Lung (tissue), 12 donors: ENCODE results near the gene TWF2. TPM values are rescaled to one million over a fixed set of nuclear protein-coding genes. Genes with fewer than 3 reads are reported as not detected.

Experiments
- ATAC-seq: fragments of 200-7000 bp; cut with Tn5 transposase; one replicate; pipeline ENCODE4 v1.9.1; 2020; ENCODE audit warnings: moderate number of reproducible peaks; ENCODE audit not compliant: insufficient read depth, low FRiP score
- DNase-seq, 3 donors: peaks; one replicate each; pipeline ENCODE4 v3.0.0-alpha.2; 2013 to 2017
- H3K27ac ChIP-seq, 2 donors: one replicate each; pipeline ENCODE4 v1.5.1; 2013; ENCODE audit warnings: mild to moderate bottlenecking in 2 of 2, moderate library complexity in 2 of 2, control low read depth in 1 of 2, inconsistent platforms in 1 of 2, low read depth in 1 of 2, low read length in 1 of 2
- H3K27me3 ChIP-seq, 3 donors: one replicate each; pipeline ENCODE4 v1.5.1; 2013; ENCODE audit warnings: low read length in 2 of 3; ENCODE audit not compliant: control insufficient read depth in 3 of 3, insufficient read depth in 3 of 3
- H3K36me3 ChIP-seq, 4 donors: one replicate each; pipeline ENCODE4 v1.5.1; 2013; ENCODE audit warnings: low read length in 4 of 4, mild to moderate bottlenecking in 1 of 4, moderate library complexity in 1 of 4; ENCODE audit not compliant: control insufficient read depth in 4 of 4, insufficient read depth in 4 of 4
- H3K4me1 ChIP-seq, 5 donors: one replicate each; pipeline ENCODE4 v1.5.1; 2013; ENCODE audit warnings: low read length in 5 of 5, mild to moderate bottlenecking in 2 of 5, moderate library complexity in 1 of 5; ENCODE audit not compliant: control insufficient read depth in 5 of 5, insufficient read depth in 5 of 5
- H3K4me3 ChIP-seq: one replicate; pipeline ENCODE4 v1.5.1; 2013; ENCODE audit warnings: mild to moderate bottlenecking, control low read depth, moderate library complexity
- H3K9ac ChIP-seq, 2 donors: one replicate each; pipeline ENCODE4 v1.5.1; 2013; ENCODE audit warnings: low read length in 2 of 2, control low read depth in 1 of 2; ENCODE audit not compliant: insufficient read depth in 1 of 2
- H3K9me3 ChIP-seq, 4 donors: one replicate each; pipeline ENCODE4 v1.5.1; 2013; ENCODE audit warnings: low read length in 3 of 4, mild to moderate bottlenecking in 1 of 4, moderate library complexity in 1 of 4; ENCODE audit not compliant: control insufficient read depth in 4 of 4, insufficient read depth in 3 of 4
- WGBS, 2 donors: extraction: QIAGEN DNeasy Blood & Tissue Kit; methylation state at CpG; one replicate each; pipeline ENCODE4 v1.1.7; 2013; 5-methylcytosine and 5-hydroxymethylcytosine counted together
- polyA plus RNA-seq, 2 donors: library from polyadenylated mRNA; stranded (reverse); fragments of 200-250 nt; gene quantifications; one replicate each; pipeline ENCODE4 v1.2.1, GENCODE V29; 2013
- total RNA-seq, 2 donors: library from RNA; depleted of rRNA in 1 of 2; stranded (reverse); fragments of >200 nt in 1 of 2; gene quantifications; one replicate each; pipeline ENCODE4 v1.2.1, GENCODE V29; 2014 to 2021
- TF ChIP-seq, protein P1 (sequence below): IDR thresholded peaks from 2 replicates; pipeline ENCODE4 v1.5.1; 2012; ENCODE audit warnings: mild to moderate bottlenecking; ENCODE audit errors: control extremely low read depth, extremely low read depth
- donor health status: control.
- donor health status: control.
- donor health status: Bipolar disorder and iron deficiency.
- donor health status: healthy.
- donor health status: DM: yes; HTN: yes; CAD: no.

Gene TWF2
- total and polyA plus RNA-seq, 4 donors: 25.7 to 104 (median 60.7) TPM

GRCh38 chr3:52240059-52240885 lies 1.3 kb upstream of the TWF2 start:
- H3K27ac ChIP-seq: peak overlapping the region; percentile 1 to 79
- TF ChIP-seq, protein P1, sequence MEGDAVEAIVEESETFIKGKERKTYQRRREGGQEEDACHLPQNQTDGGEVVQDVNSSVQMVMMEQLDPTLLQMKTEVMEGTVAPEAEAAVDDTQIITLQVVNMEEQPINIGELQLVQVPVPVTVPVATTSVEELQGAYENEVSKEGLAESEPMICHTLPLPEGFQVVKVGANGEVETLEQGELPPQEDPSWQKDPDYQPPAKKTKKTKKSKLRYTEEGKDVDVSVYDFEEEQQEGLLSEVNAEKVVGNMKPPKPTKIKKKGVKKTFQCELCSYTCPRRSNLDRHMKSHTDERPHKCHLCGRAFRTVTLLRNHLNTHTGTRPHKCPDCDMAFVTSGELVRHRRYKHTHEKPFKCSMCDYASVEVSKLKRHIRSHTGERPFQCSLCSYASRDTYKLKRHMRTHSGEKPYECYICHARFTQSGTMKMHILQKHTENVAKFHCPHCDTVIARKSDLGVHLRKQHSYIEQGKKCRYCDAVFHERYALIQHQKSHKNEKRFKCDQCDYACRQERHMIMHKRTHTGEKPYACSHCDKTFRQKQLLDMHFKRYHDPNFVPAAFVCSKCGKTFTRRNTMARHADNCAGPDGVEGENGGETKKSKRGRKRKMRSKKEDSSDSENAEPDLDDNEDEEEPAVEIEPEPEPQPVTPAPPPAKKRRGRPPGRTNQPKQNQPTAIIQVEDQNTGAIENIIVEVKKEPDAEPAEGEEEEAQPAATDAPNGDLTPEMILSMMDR: no peak
- H3K4me1 ChIP-seq: peaks cover 6 to 37% (median 21%) of the 10 kb centered on the region in 5 donors
- ATAC-seq (no peak), DNase-seq (peak in 1 of 3 donors; percentile 49)
- no peak overlapping the region for H3K9ac ChIP-seq
- peaks cover 0 to 3% (median 1%) of the 10 kb centered on the region in 4 donors for H3K36me3 ChIP-seq
- no peak overlapping the region for H3K4me3 ChIP-seq
- H3K27me3 ChIP-seq: no peaks in the 10 kb centered on the region
- H3K9me3 ChIP-seq: peaks cover 0 to 3% (median 0%) of the 10 kb centered on the region in 4 donors
- 98 to 100% methylated on average over 1 of the region's 1 CpG for WGBS, 2 donors

DNA sequence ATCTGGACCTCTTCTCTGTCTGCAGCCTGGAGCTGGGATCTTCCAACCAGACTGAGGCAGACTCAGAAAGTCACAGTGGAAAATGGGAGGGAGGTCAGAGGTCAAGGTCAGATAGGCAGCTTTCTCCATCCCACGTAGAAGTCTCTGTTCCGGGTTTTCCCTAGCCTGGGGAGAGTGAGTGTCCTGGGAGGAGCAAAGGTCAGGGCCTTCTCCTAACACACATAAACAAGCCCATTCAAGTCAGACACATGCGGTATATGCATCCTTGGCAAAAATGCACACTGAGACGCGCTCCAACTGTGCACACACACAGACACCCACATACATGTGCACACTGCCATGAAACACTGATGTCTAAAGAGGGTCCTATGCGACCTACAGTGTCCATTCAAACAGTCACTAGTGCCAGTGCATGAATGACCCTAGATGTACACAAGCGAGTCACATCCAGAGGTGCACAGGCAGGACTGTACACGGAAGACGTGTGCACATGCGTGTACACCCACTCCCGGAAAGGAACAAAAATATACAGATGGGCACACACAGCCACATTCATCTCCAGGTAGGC lies 681 bp downstream of the TWF2 start:
- Histone ChIP-seq H3K27ac (peak overlapping the region; percentile 74 to 82), H3K9me3 (no peaks in the 10 kb centered on the region), H3K4me1 (peaks cover 6 to 27% (median 17%) of the 10 kb centered on the region in 5 donors), H3K9ac (peak overlapping the region in 1 of 2 donors; percentile 66), H3K27me3 (no peaks in the 10 kb centered on the region), H3K4me3 (peak overlapping the region; percentile 93), H3K36me3 (peaks cover 0 to 16% (median 4%) of the 10 kb centered on the region in 4 donors)
- DNase-seq (no peak), ATAC-seq (peak; percentile 8)
- WGBS, 2 donors: 14 to 15% methylated on average over 11 of the region's 11 CpGs
- TF ChIP-seq, protein P1: no peak

- 14 to 18% methylated on average over 8 of the region's 8 CpGs for WGBS, 2 donors
Measured at GRCh38 chr3:52237657-52238172, 1.2 kb downstream of the TWF2 start.

More at GRCh38 chr3:52237657-52238172, 1.2 kb downstream of the TWF2 start:
- no peaks in the 10 kb centered on the region for H3K9me3 ChIP-seq
- TF ChIP-seq, protein P1: no peak
- DNase-seq (no peak), ATAC-seq (peak; percentile 61)
- H3K36me3 ChIP-seq: peaks cover 0 to 19% (median 4%) of the 10 kb centered on the region in 4 donors
- no peak overlapping the region for H3K4me3 ChIP-seq
- H3K4me1 ChIP-seq: peaks cover 6 to 27% (median 17%) of the 10 kb centered on the region in 5 donors
- H3K9ac ChIP-seq: no peak overlapping the region
- H3K27me3 ChIP-seq: no peaks in the 10 kb centered on the region
- peak overlapping the region; percentile 66 to 82 for H3K27ac ChIP-seq
